GM23338 (cell line): Measurements from ENCODE around the gene SLC4A4.

ENCODE experiments used
- CREB1 ChIP-seq: fragments of 250-450 bp; sonication (Bioruptor Pico); IDR thresholded peaks from 2 replicates; pipeline ENCODE4 v1.5.0; 2020; ENCODE audit warnings: low read depth, mild to moderate bottlenecking, moderate library complexity
- CTCF ChIP-seq, 2 experiments: fragments of 200-600 bp in 1 of 2; sonication (generic) in 1 of 2; conservative IDR thresholded peaks; 2 replicates each; pipeline versions ENCODE4 v1.5.1 to v1.6.1; 2016 to 2017; ENCODE audit warnings: antibody characterized with exemption in 2 of 2, low read depth in 2 of 2, mild to moderate bottlenecking in 2 of 2, moderate library complexity in 1 of 2
- EZH2 ChIP-seq: fragments of 200-600 bp; sonication (generic); IDR thresholded peaks from one replicate; pipeline ENCODE4 v1.8.0; 2017; ENCODE audit warnings: antibody characterized with exemption, mild to moderate bottlenecking, low read depth; ENCODE audit not compliant: unreplicated experiment
- POLR2AphosphoS5 ChIP-seq: IDR thresholded peaks from 2 replicates; pipeline ENCODE4 v1.6.1; 2016; ENCODE audit warnings: antibody characterized with exemption, low read depth
- REST ChIP-seq: IDR thresholded peaks from one replicate; pipeline ENCODE4 v1.6.1; 2018; ENCODE audit warnings: antibody characterized with exemption; ENCODE audit not compliant: unreplicated experiment

DNA sequence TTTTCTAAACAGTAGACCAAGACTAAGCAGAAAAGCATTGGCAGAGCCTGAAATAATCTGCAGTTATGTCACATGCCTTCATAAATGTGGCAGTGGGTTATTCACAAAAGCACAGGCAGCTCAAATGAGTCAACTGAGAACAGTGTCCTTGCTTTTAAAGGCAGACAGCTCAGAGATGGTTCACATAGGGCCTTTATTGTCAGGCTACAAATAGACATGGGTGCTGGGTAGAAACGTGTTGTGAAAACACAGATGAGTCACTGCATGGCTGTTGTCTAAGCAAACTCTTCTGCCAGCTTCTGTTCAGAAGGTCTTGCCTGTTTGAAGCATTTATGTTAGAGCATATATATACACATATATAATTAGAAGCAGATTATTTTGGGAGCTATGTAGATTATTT, 118.0 kb downstream of the SLC4A4 start:
- TF ChIP-seq REST: no peak
- no peak for TF ChIP-seq EZH2
- no peak for TF ChIP-seq POLR2AphosphoS5
- no peak for TF ChIP-seq CTCF (conservative IDR thresholded peaks at IDR 0.05; ENCODE audit: low read depth in 2 of 2)
- TF ChIP-seq CREB1 (CRISPR knock-in tag): no peak
